Neutrophil (primary cell): ENCODE results near the gene TBC1D20.
"Not testable (repeated sequence)": the region's sequence is repeated elsewhere in the genome, so short reads cannot be mapped to it uniquely, and the experiment has no call there.

Experiments used
- H3K27ac ChIP-seq: fragments of 200-600 bp; sonication (generic); 2 replicates; pipeline ENCODE4 v1.5.1; 2016; ENCODE audit warnings: mild to moderate bottlenecking, moderate library complexity
- H3K27me3 ChIP-seq: fragments of 200-600 bp; sonication (generic); 2 replicates; pipeline ENCODE4 v1.6.0; 2016; ENCODE audit warnings: mild to moderate bottlenecking
- H3K36me3 ChIP-seq: fragments of 200-600 bp; sonication (generic); 2 replicates; pipeline ENCODE4 v1.5.1; 2017
- H3K4me1 ChIP-seq, 2 experiments: fragments of 200-600 bp in 1 of 2; sonication (generic) in 1 of 2; 1 replicate in 1 of 2; 2 replicates in 1 of 2; pipeline versions ENCODE4 v1.5.1 to v1.6.1; 2013 to 2016; ENCODE audit warnings: low read depth in 1 of 2, low read length in 1 of 2, mild to moderate bottlenecking in 1 of 2, moderate library complexity in 1 of 2; ENCODE audit not compliant: control insufficient read depth in 1 of 2, insufficient read depth in 1 of 2
- H3K4me3 ChIP-seq, 2 experiments: fragments of 200-600 bp in 1 of 2; sonication (generic) in 1 of 2; 1 replicate in 1 of 2; 2 replicates in 1 of 2; pipeline ENCODE4 v1.5.1; 2013 to 2016; ENCODE audit warnings: low read depth in 1 of 2, low read length in 1 of 2, mild to moderate bottlenecking in 1 of 2, moderate library complexity in 1 of 2
- H3K9me3 ChIP-seq: fragments of 200-600 bp; sonication (generic); 2 replicates; pipeline ENCODE4 v1.5.1; 2016
- TF ChIP-seq, protein P1 (sequence below): fragments of 200-600 bp; sonication (generic); IDR thresholded peaks from 2 replicates; pipeline ENCODE4 v1.5.1; 2016; ENCODE audit warnings: antibody characterized with exemption

Gene TBC1D20

DNA sequence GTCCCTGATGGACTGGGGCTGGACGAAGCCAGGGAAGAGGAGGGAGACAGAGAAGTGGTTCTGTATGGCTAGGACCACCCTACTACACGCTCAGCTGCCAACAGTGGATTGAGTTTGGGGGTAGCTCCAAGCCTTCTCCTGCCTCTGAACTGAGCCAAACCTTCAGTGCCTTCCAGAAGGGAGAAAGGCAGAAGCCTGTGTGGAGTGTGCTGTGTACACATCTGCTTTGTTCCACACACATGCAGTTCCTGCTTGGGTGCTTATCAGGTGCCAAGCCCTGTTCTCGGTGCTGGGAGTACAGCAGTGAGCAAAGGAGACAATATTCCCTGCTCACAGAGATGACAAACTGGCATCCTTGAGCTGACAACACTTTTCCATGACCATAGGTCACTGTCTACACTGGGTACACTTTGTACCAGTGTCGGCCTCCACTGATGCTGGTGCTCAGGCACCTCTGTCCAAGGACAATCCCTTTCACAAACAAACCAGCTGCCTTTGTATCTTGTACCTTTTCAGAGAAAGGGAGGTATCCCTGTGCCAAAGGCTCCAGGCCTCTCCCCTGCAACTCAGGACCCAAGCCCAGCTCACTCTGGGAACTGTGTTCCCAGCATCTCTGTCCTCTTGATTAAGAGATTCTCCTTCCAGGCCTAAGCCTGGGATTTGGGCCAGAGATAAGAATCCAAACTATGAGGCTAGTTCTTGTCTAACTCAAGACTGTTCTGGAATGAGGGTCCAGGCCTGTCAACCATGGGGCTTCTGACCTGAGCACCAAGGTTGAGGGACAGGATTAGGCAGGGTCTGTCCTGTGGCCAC, 65.5 kb downstream of the TBC1D20 start:
- peaks cover 67% of the 10 kb centered on the region for H3K36me3 ChIP-seq
- no peak overlapping the region for H3K27ac ChIP-seq
- H3K4me1 ChIP-seq = peaks cover 2 to 3% of the 10 kb centered on the region in 2 experiments
- no peaks in the 10 kb centered on the region for H3K9me3 ChIP-seq
- H3K27me3 ChIP-seq = no peaks in the 10 kb centered on the region
- TF ChIP-seq, protein P1, sequence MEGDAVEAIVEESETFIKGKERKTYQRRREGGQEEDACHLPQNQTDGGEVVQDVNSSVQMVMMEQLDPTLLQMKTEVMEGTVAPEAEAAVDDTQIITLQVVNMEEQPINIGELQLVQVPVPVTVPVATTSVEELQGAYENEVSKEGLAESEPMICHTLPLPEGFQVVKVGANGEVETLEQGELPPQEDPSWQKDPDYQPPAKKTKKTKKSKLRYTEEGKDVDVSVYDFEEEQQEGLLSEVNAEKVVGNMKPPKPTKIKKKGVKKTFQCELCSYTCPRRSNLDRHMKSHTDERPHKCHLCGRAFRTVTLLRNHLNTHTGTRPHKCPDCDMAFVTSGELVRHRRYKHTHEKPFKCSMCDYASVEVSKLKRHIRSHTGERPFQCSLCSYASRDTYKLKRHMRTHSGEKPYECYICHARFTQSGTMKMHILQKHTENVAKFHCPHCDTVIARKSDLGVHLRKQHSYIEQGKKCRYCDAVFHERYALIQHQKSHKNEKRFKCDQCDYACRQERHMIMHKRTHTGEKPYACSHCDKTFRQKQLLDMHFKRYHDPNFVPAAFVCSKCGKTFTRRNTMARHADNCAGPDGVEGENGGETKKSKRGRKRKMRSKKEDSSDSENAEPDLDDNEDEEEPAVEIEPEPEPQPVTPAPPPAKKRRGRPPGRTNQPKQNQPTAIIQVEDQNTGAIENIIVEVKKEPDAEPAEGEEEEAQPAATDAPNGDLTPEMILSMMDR = no peak
- H3K4me3 ChIP-seq = no peak overlapping the region

DNA sequence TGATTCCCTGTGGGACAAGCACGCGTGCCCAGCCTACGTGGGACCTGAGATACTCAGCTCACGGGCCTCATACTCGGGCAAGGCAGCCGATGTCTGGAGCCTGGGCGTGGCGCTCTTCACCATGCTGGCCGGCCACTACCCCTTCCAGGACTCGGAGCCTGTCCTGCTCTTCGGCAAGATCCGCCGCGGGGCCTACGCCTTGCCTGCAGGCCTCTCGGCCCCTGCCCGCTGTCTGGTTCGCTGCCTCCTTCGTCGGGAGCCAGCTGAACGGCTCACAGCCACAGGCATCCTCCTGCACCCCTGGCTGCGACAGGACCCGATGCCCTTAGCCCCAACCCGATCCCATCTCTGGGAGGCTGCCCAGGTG, 66.1 kb downstream of the TBC1D20 start:
- TF ChIP-seq, protein P1 = no peak
- Histone ChIP-seq H3K9me3 (no peaks in the 10 kb centered on the region), H3K4me1 (no peaks in the 10 kb centered on the region), H3K36me3 (peaks cover 73% of the 10 kb centered on the region), H3K27ac (no peak overlapping the region), H3K27me3 (no peaks in the 10 kb centered on the region), H3K4me3 (no peak overlapping the region)

DNA sequence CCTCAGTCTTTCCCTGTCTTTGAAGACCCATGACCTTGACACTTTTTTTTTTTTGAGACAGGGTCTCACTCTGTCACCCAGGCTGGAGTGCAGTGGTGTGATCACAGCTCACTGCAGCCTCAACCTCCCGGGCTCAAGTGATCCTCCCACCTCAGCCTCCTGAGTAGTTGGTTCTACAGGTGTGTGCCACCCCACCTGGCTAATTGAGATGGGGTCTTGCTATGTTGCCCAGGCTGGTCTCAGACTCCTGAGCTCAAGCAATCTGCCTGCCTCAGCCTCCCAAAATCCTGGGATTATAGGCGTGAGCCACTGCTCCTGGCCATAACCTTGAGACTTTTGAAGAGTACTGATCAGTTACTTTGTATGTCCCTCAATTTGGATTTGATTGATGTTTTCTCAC, 69.0 kb downstream of the TBC1D20 start:
- not testable (repeated sequence) for H3K4me1 ChIP-seq, H3K4me3 ChIP-seq, H3K9me3 ChIP-seq, H3K27me3 ChIP-seq, H3K27ac ChIP-seq
- H3K36me3 ChIP-seq = peaks cover 96% of the 10 kb centered on the region

DNA sequence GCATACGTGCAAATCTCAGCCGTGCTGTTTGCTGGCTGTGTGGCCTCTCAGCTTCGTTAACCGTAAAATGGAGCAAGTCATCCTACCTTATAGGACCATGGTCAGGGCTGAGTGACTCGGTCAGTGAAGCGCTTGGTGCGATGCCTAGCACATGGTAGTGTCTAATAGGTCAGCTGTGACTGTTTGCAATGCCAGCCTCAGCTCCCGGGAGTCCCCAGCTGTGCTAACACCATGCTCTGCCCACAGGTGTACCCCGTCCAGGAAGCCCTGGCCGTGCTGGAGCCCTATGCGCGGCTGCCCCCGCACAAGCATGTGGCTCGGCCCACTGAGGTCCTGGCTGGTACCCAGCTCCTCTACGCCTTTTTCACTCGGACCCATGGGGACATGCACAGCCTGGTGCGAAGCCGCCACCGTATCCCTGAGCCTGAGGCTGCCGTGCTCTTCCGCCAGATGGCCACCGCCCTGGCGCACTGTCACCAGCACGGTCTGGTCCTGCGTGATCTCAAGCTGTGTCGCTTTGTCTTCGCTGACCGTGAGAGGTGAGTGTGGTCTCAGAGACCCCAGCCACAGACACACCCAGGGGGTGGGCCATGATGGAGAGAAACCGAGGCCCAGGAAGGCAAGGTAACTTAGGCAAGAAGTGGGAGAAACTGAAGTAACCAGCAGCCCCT, 71.2 kb downstream of the TBC1D20 start:
- TF ChIP-seq, protein P1 = no peak
- H3K27ac ChIP-seq = no peak overlapping the region
- no peaks in the 10 kb centered on the region for H3K27me3 ChIP-seq
- peaks cover 0 to 2% of the 10 kb centered on the region in 2 experiments for H3K4me1 ChIP-seq
- H3K36me3 ChIP-seq = peaks cover 83% of the 10 kb centered on the region
- H3K9me3 ChIP-seq = no peaks in the 10 kb centered on the region
- H3K4me3 ChIP-seq = no peak overlapping the region

DNA sequence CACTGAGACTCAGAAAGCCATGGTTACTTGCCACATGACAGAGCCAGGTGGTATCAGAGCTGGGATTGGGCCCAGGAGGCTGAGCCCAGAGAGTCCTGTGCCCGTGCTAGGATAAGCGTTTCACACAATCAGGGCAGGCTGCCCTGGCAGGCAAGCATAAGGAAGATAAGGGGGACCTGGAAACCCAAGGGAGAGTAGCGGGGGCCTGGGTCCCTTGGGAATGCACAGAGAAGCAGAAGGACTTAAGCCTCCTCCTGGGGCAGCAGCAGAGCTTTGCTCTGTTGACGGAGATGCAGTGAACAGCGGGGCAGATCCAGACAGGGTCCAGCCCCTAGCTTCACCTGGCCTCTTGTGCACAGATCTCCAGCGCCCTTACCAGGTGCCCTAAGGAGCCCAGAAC, 73.1 kb downstream of the TBC1D20 start:
- Histone ChIP-seq H3K27ac (no peak overlapping the region), H3K27me3 (no peaks in the 10 kb centered on the region), H3K4me1 (peaks cover 6 to 14% of the 10 kb centered on the region in 2 experiments), H3K4me3 (no peak overlapping the region), H3K36me3 (peaks cover 64% of the 10 kb centered on the region), H3K9me3 (no peaks in the 10 kb centered on the region)
- TF ChIP-seq, protein P1 = no peak
